Effector memory CD4-positive, alpha-beta T cell (primary cell): ENCODE measurements around the gene NDUFC2.
"Not testable (repeated sequence)": the region's sequence is repeated elsewhere in the genome, so short reads cannot be mapped to it uniquely, and the experiment has no call there.

ENCODE experiments used
- DNase-seq, 3 donors: peaks; one replicate each; pipeline ENCODE4 v3.0.0-alpha.2; 2020
- H3K27ac ChIP-seq: 2 replicates; pipeline ENCODE4 v1.7.0; 2013; ENCODE audit warnings: mild to moderate bottlenecking, low read length, moderate library complexity; ENCODE audit not compliant: insufficient read depth, poor library complexity, severe bottlenecking
- H3K27me3 ChIP-seq: replicated peaks from 2 replicates; pipeline ENCODE4 v1.7.0; 2013; ENCODE audit warnings: mild to moderate bottlenecking, low read length; ENCODE audit not compliant: insufficient read depth, control insufficient read depth, poor library complexity, severe bottlenecking
- H3K36me3 ChIP-seq: 2 replicates; pipeline ENCODE4 v1.7.0; 2013; ENCODE audit warnings: mild to moderate bottlenecking, low read length, moderate library complexity; ENCODE audit not compliant: control insufficient read depth, insufficient read depth
- H3K4me1 ChIP-seq: 2 replicates; pipeline ENCODE4 v1.7.0; 2013; ENCODE audit warnings: low read length, mild to moderate bottlenecking; ENCODE audit not compliant: control insufficient read depth, insufficient read depth, poor library complexity, severe bottlenecking
- H3K4me3 ChIP-seq: 2 replicates; pipeline ENCODE4 v1.7.0; 2013; ENCODE audit warnings: low read length, low read depth, mild to moderate bottlenecking; ENCODE audit not compliant: insufficient read depth, poor library complexity, severe bottlenecking
- H3K9me3 ChIP-seq: 2 replicates; pipeline ENCODE4 v1.7.0; 2013; ENCODE audit warnings: mild to moderate bottlenecking, low read length, moderate library complexity; ENCODE audit not compliant: control insufficient read depth

NDUFC2 gene

GRCh38 chr11:78080084-78080817 lies 589 bp upstream of the NDUFC2 start:
- peak overlapping the region; percentile 99 for H3K4me3 ChIP-seq

GRCh38 chr11:78078218-78079167 lies 1.2 kb downstream of the NDUFC2 start:
- Histone ChIP-seq H3K36me3 (no peaks in the 10 kb centered on the region), H3K4me1 (peaks cover 25% of the 10 kb centered on the region), H3K27ac (no peak overlapping the region), H3K9me3 (no peaks in the 10 kb centered on the region), H3K27me3 (no peaks in the 10 kb centered on the region), H3K4me3 (peak overlapping the region; percentile 99)
- no peak for DNase-seq

More at GRCh38 chr11:78080084-78080817, 589 bp upstream of the NDUFC2 start:
- peaks cover 25% of the 10 kb centered on the region for H3K4me1 ChIP-seq
- H3K9me3 ChIP-seq = no peaks in the 10 kb centered on the region
- no peak for DNase-seq
- no peaks in the 10 kb centered on the region for H3K36me3 ChIP-seq
- H3K27ac ChIP-seq = peak overlapping the region; percentile 71
- H3K27me3 ChIP-seq = no peaks in the 10 kb centered on the region

GRCh38 chr11:78077592-78077991 lies 2.1 kb downstream of the NDUFC2 start:
- not testable (repeated sequence) for H3K27ac ChIP-seq, DNase-seq, H3K4me3 ChIP-seq, H3K36me3 ChIP-seq, H3K27me3 ChIP-seq, H3K9me3 ChIP-seq
- peaks cover 25% of the 10 kb centered on the region for H3K4me1 ChIP-seq

- Histone ChIP-seq H3K27ac (peak overlapping the region; percentile 11), H3K4me3 (no peak overlapping the region), H3K4me1 (peaks cover 25% of the 10 kb centered on the region), H3K9me3 (no peaks in the 10 kb centered on the region), H3K27me3 (no peaks in the 10 kb centered on the region), H3K36me3 (peaks cover under 1% of the 10 kb centered on the region)
- no peak for DNase-seq
Observed at GRCh38 chr11:78076733-78077403, 2.8 kb downstream of the NDUFC2 start.

GRCh38 chr11:78074756-78075155 lies 4.9 kb downstream of the NDUFC2 start:
- Histone ChIP-seq H3K4me3 (no peak overlapping the region), H3K27me3 (no peaks in the 10 kb centered on the region), H3K27ac (no peak overlapping the region), H3K4me1 (peaks cover 25% of the 10 kb centered on the region), H3K36me3 (peaks cover 16% of the 10 kb centered on the region), H3K9me3 (no peaks in the 10 kb centered on the region)
- no peak for DNase-seq

GRCh38 chr11:78072455-78072854 lies 7.2 kb downstream of the NDUFC2 start:
- Histone ChIP-seq H3K4me1 (peaks cover 9% of the 10 kb centered on the region), H3K27ac (no peak overlapping the region), H3K27me3 (no peaks in the 10 kb centered on the region), H3K36me3 (peaks cover 29% of the 10 kb centered on the region), H3K9me3 (no peaks in the 10 kb centered on the region), H3K4me3 (no peak overlapping the region)
- DNase-seq = no peak

- no peak overlapping the region for H3K27ac ChIP-seq
- peaks cover 29% of the 10 kb centered on the region for H3K36me3 ChIP-seq
- no peak overlapping the region for H3K4me3 ChIP-seq
- no peak for DNase-seq
- no peaks in the 10 kb centered on the region for H3K9me3 ChIP-seq
- H3K4me1 ChIP-seq = peaks cover 5% of the 10 kb centered on the region
- H3K27me3 ChIP-seq = no peaks in the 10 kb centered on the region
Observed at GRCh38 chr11:78071717-78072116, 7.9 kb downstream of the NDUFC2 start.

- H3K4me3 ChIP-seq = no peak overlapping the region
- no peak overlapping the region for H3K27ac ChIP-seq
- peaks cover 29% of the 10 kb centered on the region for H3K36me3 ChIP-seq
- no peak for DNase-seq
- H3K27me3 ChIP-seq = no peaks in the 10 kb centered on the region
- no peaks in the 10 kb centered on the region for H3K9me3 ChIP-seq
- H3K4me1 ChIP-seq = no peaks in the 10 kb centered on the region
Observed at GRCh38 chr11:78070621-78071020, 9.0 kb downstream of the NDUFC2 start.

GRCh38 chr11:78069465-78069864 lies 10.2 kb downstream of the NDUFC2 start:
- no peak for DNase-seq
- Histone ChIP-seq H3K36me3 (peaks cover 29% of the 10 kb centered on the region), H3K9me3 (no peaks in the 10 kb centered on the region), H3K27me3 (no peaks in the 10 kb centered on the region), H3K27ac (no peak overlapping the region), H3K4me1 (no peaks in the 10 kb centered on the region), H3K4me3 (no peak overlapping the region)
